AG04450 (cell line): ENCODE results near the gene SHTN1. TPM values are rescaled to one million over a fixed set of nuclear protein-coding genes. Genes with fewer than 3 reads are reported as not detected.
A peak's percentile ranks its signal among the peaks of the same experiment; 100 is the strongest.

ENCODE experiments used
- CTCF ChIA-PET: fragments of 300-600, 350-600 bp; formaldehyde crosslinking; extraction: SDS; loops from one replicate; lab custom pipeline; 2022; ENCODE audit warnings: antibody characterized with exemption, inconsistent platforms; lab: Charles Lee
- POLR2A ChIA-PET: fragments of 350-600 bp; formaldehyde crosslinking; extraction: SDS; loops from one replicate; lab custom pipeline; 2021; ENCODE audit warnings: antibody characterized with exemption, inconsistent platforms; lab: Yijun Ruan, JAX
- DNase-seq: peaks from one replicate; pipeline ENCODE4 v3.0.0-alpha.2; 2011; ENCODE audit warnings: low read depth, low spot score
- H3K27ac ChIP-seq: one replicate; pipeline ENCODE4 v1.5.1; 2012; ENCODE audit warnings: low read depth, low read length, control low read depth
- H3K27me3 ChIP-seq: one replicate; pipeline ENCODE4 v1.6.0; 2012; ENCODE audit warnings: low read length; ENCODE audit not compliant: control insufficient read depth, insufficient read depth
- H3K4me3 ChIP-seq: 2 replicates; pipeline ENCODE4 v1.5.1; 2011; ENCODE audit warnings: mild to moderate bottlenecking, low read depth, low read length, control low read depth
- H3K9me3 ChIP-seq: 2 replicates; pipeline ENCODE4 v1.5.1; 2012; ENCODE audit warnings: low read length; ENCODE audit not compliant: control insufficient read depth, insufficient read depth
- polyA plus RNA-seq: library from polyadenylated mRNA; depleted of rRNA; stranded (reverse); fragments of >200 nt; gene quantifications from 2 replicates; pipeline ENCODE4 v1.2.3, GENCODE V29; 2011
- TF ChIP-seq, protein P1 (sequence below): IDR thresholded peaks from 2 replicates; pipeline ENCODE4 v1.5.1; 2011; ENCODE audit warnings: low read depth, low read length, control low read depth, inconsistent platforms

Gene SHTN1
- polyA plus RNA-seq, 1 experiment: 9.9 TPM

DNA sequence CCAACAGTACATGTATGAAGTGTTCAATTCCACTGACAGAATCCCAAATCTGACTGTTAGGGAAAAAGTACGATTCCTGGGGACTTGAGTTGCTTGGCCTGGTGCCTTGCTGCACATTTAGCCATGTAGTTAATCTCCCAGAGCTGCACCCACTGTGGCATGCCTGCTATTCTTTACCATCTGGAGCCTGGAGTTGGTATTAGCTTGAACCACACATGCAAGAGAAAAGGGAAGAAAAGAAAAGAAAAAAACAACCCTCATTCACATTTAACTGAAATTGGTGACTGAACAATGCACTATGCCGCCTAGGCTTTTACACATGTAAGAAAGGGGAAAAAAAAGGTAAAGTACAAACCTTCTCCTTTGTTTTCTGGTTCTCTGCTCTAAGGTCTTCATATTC is 26.1 kb downstream of the SHTN1 start:
- TF ChIP-seq, protein P1, sequence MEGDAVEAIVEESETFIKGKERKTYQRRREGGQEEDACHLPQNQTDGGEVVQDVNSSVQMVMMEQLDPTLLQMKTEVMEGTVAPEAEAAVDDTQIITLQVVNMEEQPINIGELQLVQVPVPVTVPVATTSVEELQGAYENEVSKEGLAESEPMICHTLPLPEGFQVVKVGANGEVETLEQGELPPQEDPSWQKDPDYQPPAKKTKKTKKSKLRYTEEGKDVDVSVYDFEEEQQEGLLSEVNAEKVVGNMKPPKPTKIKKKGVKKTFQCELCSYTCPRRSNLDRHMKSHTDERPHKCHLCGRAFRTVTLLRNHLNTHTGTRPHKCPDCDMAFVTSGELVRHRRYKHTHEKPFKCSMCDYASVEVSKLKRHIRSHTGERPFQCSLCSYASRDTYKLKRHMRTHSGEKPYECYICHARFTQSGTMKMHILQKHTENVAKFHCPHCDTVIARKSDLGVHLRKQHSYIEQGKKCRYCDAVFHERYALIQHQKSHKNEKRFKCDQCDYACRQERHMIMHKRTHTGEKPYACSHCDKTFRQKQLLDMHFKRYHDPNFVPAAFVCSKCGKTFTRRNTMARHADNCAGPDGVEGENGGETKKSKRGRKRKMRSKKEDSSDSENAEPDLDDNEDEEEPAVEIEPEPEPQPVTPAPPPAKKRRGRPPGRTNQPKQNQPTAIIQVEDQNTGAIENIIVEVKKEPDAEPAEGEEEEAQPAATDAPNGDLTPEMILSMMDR: no peak
- Histone ChIP-seq H3K4me3 (no peak overlapping the region), H3K9me3 (no peaks in the 10 kb centered on the region), H3K27me3 (no peaks in the 10 kb centered on the region), H3K27ac (no peak overlapping the region)
- CTCF ChIA-PET: no interaction called here
- POLR2A ChIA-PET: no interaction called here
- no peak for DNase-seq

DNA sequence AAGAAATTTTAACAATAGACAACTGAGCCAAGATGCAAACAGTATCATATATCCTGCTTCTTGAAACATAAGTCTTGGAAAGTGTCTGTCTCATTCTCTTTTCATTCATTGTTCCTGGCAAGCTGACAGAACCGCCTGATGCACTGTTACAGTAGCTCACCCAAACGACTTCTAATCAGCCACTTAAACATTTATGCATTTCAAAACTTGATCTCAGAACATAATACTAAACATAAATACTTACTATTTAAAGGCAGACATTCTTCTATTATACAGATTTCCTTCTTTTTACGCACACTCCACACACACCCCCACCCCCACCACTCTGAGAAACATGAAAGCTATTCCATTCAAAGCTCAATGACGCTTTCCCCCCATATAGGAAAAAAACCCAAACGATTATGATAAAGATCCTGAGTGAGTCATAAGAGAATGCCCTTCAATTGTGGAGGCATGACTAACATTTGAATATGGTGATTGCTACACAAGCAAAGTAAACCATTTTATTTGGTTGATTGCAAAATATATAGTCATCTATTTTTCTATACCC is 30.5 kb downstream of the SHTN1 start:
- Histone ChIP-seq H3K27ac (no peak overlapping the region), H3K9me3 (no peaks in the 10 kb centered on the region), H3K27me3 (no peaks in the 10 kb centered on the region), H3K4me3 (no peak overlapping the region)
- POLR2A ChIA-PET: interaction anchor here (0.5 to 1.4 kb wide), 3 partner anchors 14 to 27 kb away, joined by 3 to 7 read pairs (median 6); no protein-coding TSS in a partner anchor
- DNase-seq: peak; percentile 60
- TF ChIP-seq, protein P1: no peak
- CTCF ChIA-PET: interaction anchor here (1.0 kb wide), 1 partner anchor 27 kb away, joined by 4 read pairs; no protein-coding TSS in a partner anchor

DNA sequence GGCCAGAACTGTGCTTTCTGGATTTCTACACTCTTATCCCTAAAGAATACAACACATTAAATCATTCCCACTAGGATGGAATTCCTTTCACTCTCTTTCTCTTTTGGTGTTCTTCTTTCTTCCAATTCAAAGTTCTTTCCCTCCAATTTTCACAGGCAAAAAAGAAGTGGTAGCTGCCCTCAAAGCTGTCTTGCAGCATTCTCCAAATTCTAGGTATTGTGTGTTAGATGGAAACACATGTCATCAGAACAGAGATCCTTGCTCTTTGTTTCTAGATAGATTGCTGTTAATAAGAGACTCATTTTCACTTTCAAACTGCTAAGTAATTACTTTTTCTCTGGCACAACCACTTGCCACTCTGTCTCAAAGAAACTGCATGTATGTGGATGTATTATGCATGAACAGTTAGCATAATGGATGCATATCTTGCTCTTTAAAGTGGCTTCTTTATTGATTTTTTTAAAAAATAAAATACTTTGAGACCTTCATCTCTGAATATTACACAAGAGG is 31.0 kb downstream of the SHTN1 start:
- no peak for DNase-seq
- Histone ChIP-seq H3K9me3 (no peaks in the 10 kb centered on the region), H3K27me3 (no peaks in the 10 kb centered on the region), H3K27ac (no peak overlapping the region), H3K4me3 (no peak overlapping the region)
- CTCF ChIA-PET: interaction anchor here (1.0 kb wide), 1 partner anchor 27 kb away, joined by 4 read pairs; no protein-coding TSS in a partner anchor
- TF ChIP-seq, protein P1: no peak
- POLR2A ChIA-PET: interaction anchor here (1.4 kb wide), 1 partner anchor 27 kb away, joined by 6 read pairs; no protein-coding TSS in a partner anchor

DNA sequence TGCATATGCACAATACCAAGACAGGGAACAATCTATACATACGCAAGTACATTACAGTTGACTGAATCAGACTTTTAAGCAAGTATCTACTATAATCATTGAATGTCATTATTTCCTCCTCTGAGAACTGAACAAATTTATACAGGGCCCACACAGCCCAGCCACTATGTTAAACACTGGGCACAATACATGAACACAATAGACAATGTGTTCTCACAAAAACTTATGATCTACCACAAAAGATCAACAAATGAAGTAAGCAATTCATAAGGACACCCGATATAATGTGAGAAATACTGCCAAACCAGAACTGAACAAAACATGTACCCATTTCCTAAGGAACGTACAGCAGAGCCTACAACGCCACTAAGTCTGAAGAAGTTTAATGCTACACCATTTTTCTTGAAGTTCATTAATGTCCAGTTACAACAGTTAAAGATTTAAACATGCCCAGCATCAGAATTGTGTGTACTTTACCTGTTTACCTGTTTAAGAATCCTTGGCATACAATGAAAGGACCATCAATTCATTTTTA is 31.5 kb downstream of the SHTN1 start:
- POLR2A ChIA-PET: no interaction called here
- Histone ChIP-seq H3K27me3 (no peaks in the 10 kb centered on the region), H3K27ac (no peak overlapping the region), H3K9me3 (no peaks in the 10 kb centered on the region), H3K4me3 (no peak overlapping the region)
- CTCF ChIA-PET: no interaction called here
- TF ChIP-seq, protein P1: no peak
- no peak for DNase-seq

DNA sequence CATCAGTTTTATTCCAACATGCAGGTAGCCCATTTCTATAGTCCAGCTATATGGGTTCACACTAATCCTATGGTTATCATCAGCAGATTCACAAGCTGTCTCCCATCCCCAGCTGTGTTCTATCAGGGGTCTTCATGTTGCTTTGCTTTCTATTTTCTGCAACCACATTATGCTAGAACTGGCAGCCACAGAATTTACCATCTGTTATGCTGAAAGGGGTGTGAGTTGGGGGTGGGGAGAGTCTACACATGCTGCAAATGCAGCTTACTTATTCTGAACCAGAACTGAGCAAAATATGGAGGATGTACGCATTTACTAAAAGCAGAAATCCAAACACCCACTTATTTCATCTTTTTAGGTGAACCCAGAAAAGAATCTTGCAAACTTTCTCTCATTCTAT is 32.9 kb downstream of the SHTN1 start:
- H3K4me3 ChIP-seq: no peak overlapping the region
- TF ChIP-seq, protein P1: no peak
- H3K27me3 ChIP-seq: no peaks in the 10 kb centered on the region
- ChIA-PET POLR2A (no interaction called here), CTCF (interaction anchor here (1.6 to 1.8 kb wide), 2 partner anchors 203 to 290 kb away, joined by 4 to 9 read pairs; no protein-coding TSS in a partner anchor)
- no peak overlapping the region for H3K27ac ChIP-seq
- no peaks in the 10 kb centered on the region for H3K9me3 ChIP-seq
- no peak for DNase-seq
